HepG2 (cell line): ENCODE measurements around the gene DPEP1. TPM values are rescaled to one million over a fixed set of nuclear protein-coding genes. Genes with fewer than 3 reads are reported as not detected.

Experiments used
- AHDC1 ChIP-seq: sonication (generic); formaldehyde crosslinking; IDR thresholded peaks from 2 replicates; pipeline ENCODE4 v1.5.1; 2020; ENCODE audit warnings: mild to moderate bottlenecking, missing genetic modification reagents, borderline replicate concordance
- GTF2F1 ChIP-seq: fragments of 150-350 bp; IDR thresholded peaks from 2 replicates; pipeline ENCODE4 v1.6.1; 2014; ENCODE audit warnings: low read length
- IRF1 ChIP-seq: sonication (generic); formaldehyde crosslinking; IDR thresholded peaks from 2 replicates; pipeline ENCODE4 v1.4.0; 2020; ENCODE audit warnings: low read depth, mild to moderate bottlenecking, missing genetic modification reagents
- LRRFIP1 ChIP-seq: sonication (generic); formaldehyde crosslinking; conservative IDR thresholded peaks from 2 replicates; pipeline ENCODE4 v1.4.0; 2020; ENCODE audit warnings: missing genetic modification reagents
- MLXIP ChIP-seq: sonication (generic); formaldehyde crosslinking; IDR thresholded peaks from 2 replicates; pipeline ENCODE4 v1.9.0; 2021; ENCODE audit warnings: missing genetic modification reagents, borderline replicate concordance
- NFIC ChIP-seq: IDR thresholded peaks from 2 replicates; pipeline ENCODE4 v1.6.1; 2012; ENCODE audit warnings: mild to moderate bottlenecking, low read length, inconsistent platforms
- PRDM4 ChIP-seq: sonication (generic); formaldehyde crosslinking; IDR thresholded peaks from 2 replicates; pipeline ENCODE4 v1.9.0; 2021; ENCODE audit warnings: missing genetic modification reagents, borderline replicate concordance
- RFX1 ChIP-seq: fragments of 450-650 bp; IDR thresholded peaks from 2 replicates; pipeline ENCODE4 v1.6.1; 2017
- SNRNP70 ChIP-seq: fragments of 200-400 bp; formaldehyde crosslinking; IDR thresholded peaks from 2 replicates; pipeline ENCODE4 v1.6.1; 2017; ENCODE audit warnings: mild to moderate bottlenecking, low read depth, low read length, moderate library complexity
- polyA plus RNA-seq, 8 experiments: library from polyadenylated mRNA; depleted of rRNA in 3 of 8; stranded (reverse) in 7 of 8; unstranded in 1 of 8; fragments of >200 nt; fragmentation: Illumina TruSeq in 4 of 8; extraction: Trizol in 4 of 8; gene quantifications; 2 replicates each; pipeline versions ENCODE4 v1.2.1 to v1.2.3, GENCODE V29; 2011 to 2016; ENCODE audit warnings: low read depth in 4 of 8, missing spikeins in 1 of 8, mixed read lengths in 1 of 8; ENCODE audit not compliant: insufficient read depth in 1 of 8
- total RNA-seq, 5 experiments: library from RNA; depleted of rRNA; stranded (reverse); fragments of >200 nt; fragmentation: Illumina TruSeq; extraction: Trizol; gene quantifications; 2 replicates each; pipeline ENCODE4 v1.2.3, GENCODE V29; 2016; ENCODE audit warnings: low read depth in 1 of 5

DPEP1 gene
- total and polyA plus RNA-seq, 2 of the 13 experiments (the other 11 are each of a cell fraction or from before 2014, with no cell fraction given), result 37.6 to 52.2 TPM

- no peak for TF ChIP-seq PRDM4 (CRISPR knock-in tag)
- TF ChIP-seq MLXIP, result no peak
- no peak for TF ChIP-seq AHDC1
- TF ChIP-seq GTF2F1, result no peak
- no peak for TF ChIP-seq NFIC
- TF ChIP-seq RFX1, result peak; percentile 96
- no peak for TF ChIP-seq LRRFIP1 (CRISPR knock-in tag)
- TF ChIP-seq IRF1 (CRISPR knock-in tag), result no peak
- no peak for TF ChIP-seq SNRNP70
These were observed 44.2 kb downstream of the DPEP1 start, which contains the start of the genes CHMP1A and SPATA33 (continued) for GRCh38 chr16:89657442-89658220.
